OCI-LY7 (cell line): ENCODE data around the gene PITPNM3. TPM values are rescaled to one million over a fixed set of nuclear protein-coding genes. Genes with fewer than 3 reads are reported as not detected.

Source experiments
- BruUV-seq: library from RNA; stranded (reverse); fragments of 400-500 nt; replicated peaks from 2 replicates; lab custom pipeline; 2021; lab: Mats Ljungman, UMichigan
- CTCF ChIA-PET: fragments of 300-600 bp; sonication (Branson Sonifier 250); formaldehyde crosslinking; loops from one replicate; lab custom pipeline; 2022; ENCODE audit warnings: antibody characterized with exemption; ENCODE audit not compliant: unreplicated experiment; lab: Charles Lee
- POLR2A ChIA-PET: fragments of 300-600 bp; sonication (Branson Sonifier 250); formaldehyde crosslinking; loops from one replicate; lab custom pipeline; 2022; ENCODE audit warnings: antibody characterized with exemption; lab: Charles Lee
- DNase-seq: peaks from one replicate; pipeline ENCODE4 v3.0.0-alpha.2; 2015; ENCODE audit warnings: low spot score
- H2AFZ ChIP-seq: fragments of 200-600 bp; sonication (generic), shearing (Covaris generic); 2 replicates; pipeline ENCODE4 v1.6.1; 2014; ENCODE audit warnings: mild to moderate bottlenecking, antibody characterized with exemption, low read length, moderate library complexity
- H3K27ac ChIP-seq: fragments of 200-600 bp; sonication (generic); 2 replicates; pipeline ENCODE4 v1.5.1; 2014; ENCODE audit warnings: mixed run types, low read depth, mild to moderate bottlenecking, moderate library complexity, low read length, inconsistent platforms; ENCODE audit not compliant: poor library complexity, severe bottlenecking
- H3K36me3 ChIP-seq: fragments of 200-600 bp; sonication (generic); 2 replicates; pipeline ENCODE4 v1.6.1; 2014; ENCODE audit warnings: mild to moderate bottlenecking, antibody characterized with exemption, low read length, moderate library complexity, mixed read lengths; ENCODE audit not compliant: insufficient read depth
- H3K4me1 ChIP-seq: fragments of 200-600 bp; sonication (generic); 2 replicates; pipeline ENCODE4 v1.5.1; 2014; ENCODE audit warnings: mild to moderate bottlenecking, low read length; ENCODE audit not compliant: insufficient read depth, poor library complexity, severe bottlenecking
- H3K4me2 ChIP-seq: fragments of 200-600 bp; sonication (generic); 2 replicates; pipeline ENCODE4 v1.6.1; 2014; ENCODE audit warnings: mild to moderate bottlenecking, low read length
- H3K4me3 ChIP-seq: fragments of 200-600 bp; sonication (generic); 2 replicates; pipeline ENCODE4 v1.5.1; 2014; ENCODE audit warnings: mild to moderate bottlenecking, low read depth, low read length; ENCODE audit not compliant: poor library complexity, severe bottlenecking
- H3K79me2 ChIP-seq: fragments of 200-600 bp; sonication (generic); 2 replicates; pipeline ENCODE4 v1.6.1; 2016; ENCODE audit warnings: low read depth, mild to moderate bottlenecking, low read length, moderate library complexity, mixed read lengths; ENCODE audit not compliant: insufficient read depth
- H3K9me2 ChIP-seq: fragments of 200-600 bp; sonication (generic); 2 replicates; pipeline ENCODE4 v1.6.1; 2016; ENCODE audit warnings: mild to moderate bottlenecking, low read length, mixed read lengths; ENCODE audit not compliant: insufficient read depth
- H3K9me3 ChIP-seq: fragments of 200-600 bp; sonication (generic); 2 replicates; pipeline ENCODE4 v1.6.1; 2014; ENCODE audit warnings: mild to moderate bottlenecking, mixed run types, low read length, mixed read lengths
- H4K20me1 ChIP-seq: fragments of 200-600 bp; sonication (generic); 2 replicates; pipeline ENCODE4 v1.6.1; 2014; ENCODE audit warnings: mild to moderate bottlenecking, antibody characterized with exemption, low read length, moderate library complexity, mixed read lengths; ENCODE audit not compliant: insufficient read depth
- CTCF ChIP-seq: fragments of 200-600 bp; sonication (generic); conservative IDR thresholded peaks from 2 replicates; pipeline ENCODE4 v1.5.1; 2014; ENCODE audit warnings: mild to moderate bottlenecking, antibody characterized with exemption, low read length, moderate library complexity, mixed read lengths
- EZH2phosphoT487 ChIP-seq: fragments of 200-600 bp; sonication (generic); IDR thresholded peaks from 2 replicates; pipeline ENCODE4 v1.6.1; 2018; ENCODE audit warnings: low read depth, borderline replicate concordance, mild to moderate bottlenecking, mixed run types, antibody characterized with exemption, low read length, moderate library complexity, mixed read lengths
- intact Hi-C: fragments of 100-400 bp; cut with micrococcal nuclease; formaldehyde crosslinking; loops from one replicate; pipeline ENCODE4 v1.10.0; 2022; ENCODE audit not compliant: unreplicated experiment
- total RNA-seq, 2 experiments: library from RNA; depleted of rRNA in 1 of 2; stranded (reverse); fragments of >200 nt in 1 of 2; shearing (Covaris generic) in 1 of 2; gene quantifications; 2 replicates each; pipeline ENCODE4 v1.2.3, GENCODE V29; 2014 to 2022

PITPNM3 gene
- total RNA-seq, 2 experiments from 2014 or later, result 0.76 to 1.6 TPM

GRCh38 chr17:6603744-6604325 is 47.5 kb upstream of the PITPNM3 start:
- H4K20me1 ChIP-seq, result no peaks in the 10 kb centered on the region
- H3K79me2 ChIP-seq, result no peaks in the 10 kb centered on the region
- peaks cover 93% of the 10 kb centered on the region for H3K36me3 ChIP-seq
- H3K9me2 ChIP-seq, result no peaks in the 10 kb centered on the region
- no TSS peak for BruUV-seq
- TF ChIP-seq CTCF (no peak), EZH2phosphoT487 (no peak)
- intact Hi-C loops, result no loop called here
- ChIA-PET CTCF (no interaction called here), POLR2A (no interaction called here)
- H3K4me3 ChIP-seq, result no peak overlapping the region
- peaks cover 12% of the 10 kb centered on the region for H3K4me1 ChIP-seq
- no peak overlapping the region for H3K27ac ChIP-seq
- DNase-seq, result no peak
- no peak overlapping the region for H3K4me2 ChIP-seq
- no peak overlapping the region for H2AFZ ChIP-seq
- no peaks in the 10 kb centered on the region for H3K9me3 ChIP-seq

GRCh38 chr17:6602141-6602540 is 45.8 kb upstream of the PITPNM3 start:
- H3K36me3 ChIP-seq, result peaks cover 93% of the 10 kb centered on the region
- no peaks in the 10 kb centered on the region for H3K79me2 ChIP-seq
- no peaks in the 10 kb centered on the region for H4K20me1 ChIP-seq
- CTCF ChIA-PET, result no interaction called here
- no peak for DNase-seq
- no peaks in the 10 kb centered on the region for H3K9me2 ChIP-seq
- no peak overlapping the region for H3K27ac ChIP-seq
- no peak overlapping the region for H3K4me2 ChIP-seq
- H3K4me3 ChIP-seq, result no peak overlapping the region
- POLR2A ChIA-PET, result no interaction called here
- H3K4me1 ChIP-seq, result peaks cover 12% of the 10 kb centered on the region
- intact Hi-C loops, result no loop called here
- no peaks in the 10 kb centered on the region for H3K9me3 ChIP-seq
- TF ChIP-seq CTCF, result no peak
- no peak for TF ChIP-seq EZH2phosphoT487
- H2AFZ ChIP-seq, result no peak overlapping the region
- BruUV-seq, result TSS peak; percentile 10

- Histone ChIP-seq H2AFZ (no peak overlapping the region), H3K27ac (no peak overlapping the region), H3K4me2 (0 out of 2 replicates have a peak overlapping the region, but pooled peaks have one; percentile 0), H4K20me1 (no peaks in the 10 kb centered on the region), H3K4me3 (no peak overlapping the region), H3K4me1 (peaks cover 12% of the 10 kb centered on the region), H3K9me3 (no peaks in the 10 kb centered on the region), H3K36me3 (peaks cover 94% of the 10 kb centered on the region), H3K9me2 (no peaks in the 10 kb centered on the region), H3K79me2 (no peaks in the 10 kb centered on the region)
- BruUV-seq, result no TSS peak
- ChIA-PET POLR2A (interaction anchor here (0.6 to 1.0 kb wide), 2 partner anchors 9 to 156 kb away, joined by 4 to 6 read pairs; no protein-coding TSS in a partner anchor), CTCF (interaction anchor here (1.1 kb wide), 1 partner anchor 9 kb away, joined by 4 read pairs; no protein-coding TSS in a partner anchor)
- intact Hi-C loops, result no loop called here
- DNase-seq, result peak; percentile 62
- TF ChIP-seq CTCF (no peak), EZH2phosphoT487 (no peak)
Observed at GRCh38 chr17:6599364-6599763, 43.0 kb upstream of the PITPNM3 start.
